B cell (primary cell): ENCODE measurements around the gene MTX3. TPM values are rescaled to one million over a fixed set of nuclear protein-coding genes. Genes with fewer than 3 reads are reported as not detected.

Experiments used
- ATAC-seq: fragments of 200-7000 bp; cut with Tn5 transposase; one replicate; pipeline ENCODE4 v1.10.0; 2021; ENCODE audit warnings: low read depth, mild to moderate bottlenecking, moderate number of reproducible peaks, moderate library complexity
- CTCF ChIA-PET: fragments of 350-600 bp; sonication (Branson Sonifier 250); formaldehyde crosslinking; loops from one replicate; lab custom pipeline; 2021; ENCODE audit warnings: antibody characterized with exemption, inconsistent platforms; lab: Charles Lee
- POLR2A ChIA-PET: fragments of 350-600 bp; sonication (Branson Sonifier 250); formaldehyde crosslinking; loops from one replicate; lab custom pipeline; 2021; ENCODE audit warnings: antibody characterized with exemption; lab: Charles Lee
- DNase-seq: peaks from one replicate; pipeline ENCODE4 v3.0.0; 2013
- H2AFZ ChIP-seq: 2 replicates; pipeline ENCODE4 v1.6.1; 2012; ENCODE audit warnings: mild to moderate bottlenecking, low read depth, low read length; ENCODE audit not compliant: insufficient read depth, poor library complexity, severe bottlenecking
- H3K27ac ChIP-seq, 2 donors: 1 replicate in 1 of 2; 2 replicates in 1 of 2; pipeline ENCODE4 v1.5.1; 2012 to 2013; ENCODE audit warnings: low read length in 2 of 2, mild to moderate bottlenecking in 2 of 2, moderate library complexity in 1 of 2
- H3K27me3 ChIP-seq, 4 experiments: fragments of 200-600 bp in 1 of 4; sonication (generic) in 1 of 4; replicated peaks in 1 of 4; 1 replicate in 2 of 4; 2 replicates in 2 of 4; pipeline versions ENCODE4 v1.6.1 to v1.7.0; 2013 to 2016; ENCODE audit warnings: low read length in 3 of 4, mild to moderate bottlenecking in 2 of 4, mixed read lengths in 1 of 4, moderate library complexity in 1 of 4; ENCODE audit not compliant: insufficient read depth in 4 of 4, control insufficient read depth in 3 of 4; ENCODE audit errors: control extremely low read depth in 1 of 4
- H3K36me3 ChIP-seq, 2 experiments: replicated peaks in 1 of 2; 1 replicate in 1 of 2; 2 replicates in 1 of 2; pipeline versions ENCODE4 v1.6.1 to v1.7.1; 2013; ENCODE audit warnings: low read length in 1 of 2; ENCODE audit not compliant: insufficient read depth in 2 of 2, control insufficient read depth in 1 of 2; ENCODE audit errors: control extremely low read depth in 1 of 2, extremely low read depth in 1 of 2
- H3K4me1 ChIP-seq, 2 donors: fragments of 200-600 bp in 1 of 2; sonication (generic) in 1 of 2; 1 replicate in 1 of 2; 2 replicates in 1 of 2; pipeline versions ENCODE4 v1.5.1 to v1.6.1; 2013 to 2017; ENCODE audit warnings: low read length in 2 of 2; ENCODE audit not compliant: control insufficient read depth in 2 of 2, insufficient read depth in 2 of 2
- H3K4me2 ChIP-seq: replicated peaks from 2 replicates; pipeline ENCODE3; 2012; ENCODE audit warnings: mild to moderate bottlenecking, low read depth, low read length; ENCODE audit not compliant: poor library complexity, severe bottlenecking
- H3K4me3 ChIP-seq, 5 experiments: fragments of 200-600 bp in 1 of 5; sonication (generic) in 1 of 5; 1 replicate in 3 of 5; 2 replicates in 2 of 5; pipeline versions ENCODE4 v1.5.1 to v1.7.0; 2011 to 2016; ENCODE audit warnings: low read length in 4 of 5, mild to moderate bottlenecking in 4 of 5, low read depth in 2 of 5, control low read depth in 1 of 5, moderate library complexity in 1 of 5; ENCODE audit not compliant: insufficient read depth in 1 of 5; ENCODE audit errors: control extremely low read depth in 1 of 5, extremely low read depth in 1 of 5
- H3K79me2 ChIP-seq: fragments of 200-600 bp; sonication (generic); one replicate; pipeline ENCODE4 v1.6.0; 2016; ENCODE audit warnings: low read length; ENCODE audit not compliant: control insufficient read depth, insufficient read depth
- H3K9ac ChIP-seq: fragments of 200-600 bp; sonication (generic); 2 replicates; pipeline ENCODE4 v1.6.1; 2017; ENCODE audit warnings: mild to moderate bottlenecking, low read length, moderate library complexity
- H3K9me3 ChIP-seq, 3 donors: one replicate each; pipeline versions ENCODE4 v1.6.1 to v1.7.1; 2013; ENCODE audit warnings: low read length in 2 of 3; ENCODE audit not compliant: control insufficient read depth in 2 of 3, insufficient read depth in 1 of 3; ENCODE audit errors: control extremely low read depth in 1 of 3
- H4K20me1 ChIP-seq: 2 replicates; pipeline ENCODE4 v1.6.0; 2012; ENCODE audit warnings: mild to moderate bottlenecking, low read length; ENCODE audit not compliant: insufficient read depth, control insufficient read depth, poor library complexity, severe bottlenecking
- H3K27ac Mint-ChIP-seq: one replicate; pipeline ENCODE4 v1.8.0; 2021; ENCODE audit warnings: mixed read lengths
- H3K27me3 Mint-ChIP-seq: one replicate; pipeline ENCODE4 v1.8.0; 2021; ENCODE audit warnings: mixed read lengths
- H3K4me1 Mint-ChIP-seq: one replicate; pipeline ENCODE4 v1.8.0; 2021; ENCODE audit warnings: mixed read lengths
- H3K4me3 Mint-ChIP-seq: one replicate; pipeline ENCODE4 v1.8.0; 2021; ENCODE audit warnings: mixed read lengths
- H3K9me3 Mint-ChIP-seq: one replicate; pipeline ENCODE4 v1.8.0; 2022; ENCODE audit warnings: mixed read lengths; ENCODE audit not compliant: insufficient read depth
- EZH2 ChIP-seq: IDR thresholded peaks from 2 replicates; pipeline ENCODE4 v1.6.1; 2012; ENCODE audit warnings: borderline replicate concordance, low read depth, mild to moderate bottlenecking, moderate library complexity, low read length; ENCODE audit not compliant: insufficient read depth, poor library complexity, severe bottlenecking
- WGBS: methylation state at CpG from one replicate; pipeline ENCODE4 v1.1.5; 2013; ENCODE audit warnings: missing lambda C conversion rate; ENCODE audit not compliant: insufficient coverage; 5-methylcytosine and 5-hydroxymethylcytosine counted together
- intact Hi-C: fragments of 100-400 bp; cut with micrococcal nuclease; formaldehyde crosslinking; loops from one replicate; pipeline ENCODE4 v1.10.0; 2022
- polyA plus RNA-seq: library from polyadenylated mRNA; depleted of rRNA; stranded (reverse); fragments of >200 nt; gene quantifications from 2 replicates; pipeline ENCODE4 v1.2.3, GENCODE V29; 2012
- total RNA-seq, 2 donors: library from RNA; stranded (reverse); fragments of 120-200 nt in 1 of 2; gene quantifications; 1 replicate in 1 of 2; 2 replicates in 1 of 2; pipeline versions ENCODE4 v1.2.3 to v1.2.4, GENCODE V29; 2013 to 2022
- TF ChIP-seq, protein P1 (sequence below): fragments of 200-600 bp; IDR thresholded peaks from one replicate; pipeline ENCODE4 v1.8.0; 2022; ENCODE audit warnings: antibody characterized with exemption, mild to moderate bottlenecking

Gene MTX3
- total and polyA plus RNA-seq, 2 donors (not counting 1 experiment from before 2014, with no cell fraction given): 7.9 to 21.0 TPM

DNA sequence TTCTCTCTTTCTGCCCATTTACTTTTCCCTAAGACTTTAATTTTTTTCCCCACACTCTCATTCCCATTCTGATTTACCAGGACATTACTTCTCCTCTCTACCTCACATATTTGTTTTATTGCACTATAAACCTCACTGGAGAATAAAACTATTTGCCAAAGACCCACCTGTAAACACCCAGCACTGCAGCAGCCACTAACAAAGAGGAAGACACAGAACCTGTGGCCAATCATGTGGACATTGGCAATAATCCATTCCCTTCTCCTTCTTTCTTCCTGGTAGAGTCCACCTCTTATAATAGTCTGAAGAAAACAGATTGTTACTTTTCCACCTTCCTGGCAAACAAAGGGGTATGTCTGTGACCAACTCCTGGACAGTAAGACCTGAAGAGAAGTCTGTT, 35.8 kb upstream of the MTX3 start:
- Histone ChIP-seq H3K36me3 (no peaks in the 10 kb centered on the region), H3K4me1 (no peaks in the 10 kb centered on the region), H3K9me3 (no peaks in the 10 kb centered on the region), H3K9ac (no peak overlapping the region), H3K27me3 (peaks cover 0 to 9% (median 0%) of the 10 kb centered on the region in 4 experiments), H3K4me2 (no peak overlapping the region), H3K4me3 (no peak overlapping the region), H2AFZ (no peak overlapping the region), H4K20me1 (no peaks in the 10 kb centered on the region), H3K27ac (no peak overlapping the region), H3K79me2 (no peaks in the 10 kb centered on the region)
- POLR2A ChIA-PET: no interaction called here
- CTCF ChIA-PET: no interaction called here
- TF ChIP-seq, protein P1, sequence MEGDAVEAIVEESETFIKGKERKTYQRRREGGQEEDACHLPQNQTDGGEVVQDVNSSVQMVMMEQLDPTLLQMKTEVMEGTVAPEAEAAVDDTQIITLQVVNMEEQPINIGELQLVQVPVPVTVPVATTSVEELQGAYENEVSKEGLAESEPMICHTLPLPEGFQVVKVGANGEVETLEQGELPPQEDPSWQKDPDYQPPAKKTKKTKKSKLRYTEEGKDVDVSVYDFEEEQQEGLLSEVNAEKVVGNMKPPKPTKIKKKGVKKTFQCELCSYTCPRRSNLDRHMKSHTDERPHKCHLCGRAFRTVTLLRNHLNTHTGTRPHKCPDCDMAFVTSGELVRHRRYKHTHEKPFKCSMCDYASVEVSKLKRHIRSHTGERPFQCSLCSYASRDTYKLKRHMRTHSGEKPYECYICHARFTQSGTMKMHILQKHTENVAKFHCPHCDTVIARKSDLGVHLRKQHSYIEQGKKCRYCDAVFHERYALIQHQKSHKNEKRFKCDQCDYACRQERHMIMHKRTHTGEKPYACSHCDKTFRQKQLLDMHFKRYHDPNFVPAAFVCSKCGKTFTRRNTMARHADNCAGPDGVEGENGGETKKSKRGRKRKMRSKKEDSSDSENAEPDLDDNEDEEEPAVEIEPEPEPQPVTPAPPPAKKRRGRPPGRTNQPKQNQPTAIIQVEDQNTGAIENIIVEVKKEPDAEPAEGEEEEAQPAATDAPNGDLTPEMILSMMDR: no peak
- TF ChIP-seq EZH2: no peak
- intact Hi-C loops: no loop called here
- no peak overlapping the region for H3K4me3 Mint-ChIP-seq
- H3K27me3 Mint-ChIP-seq: peaks cover 25% of the 10 kb centered on the region
- ATAC-seq (no peak), DNase-seq (no peak)
- no peak overlapping the region for H3K27ac Mint-ChIP-seq
- H3K4me1 Mint-ChIP-seq: no peaks in the 10 kb centered on the region
- no peaks in the 10 kb centered on the region for H3K9me3 Mint-ChIP-seq

GRCh38 chr5:80025069-80025468, 34.0 kb upstream of the MTX3 start:
- H3K27ac Mint-ChIP-seq: no peak overlapping the region
- H3K27me3 Mint-ChIP-seq: peaks cover 20% of the 10 kb centered on the region
- no peaks in the 10 kb centered on the region for H3K36me3 ChIP-seq
- DNase-seq (no peak), ATAC-seq (no peak)
- POLR2A ChIA-PET: no interaction called here
- H4K20me1 ChIP-seq: no peaks in the 10 kb centered on the region
- H3K9me3 ChIP-seq: no peaks in the 10 kb centered on the region
- H3K4me2 ChIP-seq: no peak overlapping the region
- no peak overlapping the region for H2AFZ ChIP-seq
- no peaks in the 10 kb centered on the region for H3K4me1 Mint-ChIP-seq
- H3K79me2 ChIP-seq: no peaks in the 10 kb centered on the region
- peaks cover 0 to 9% (median 0%) of the 10 kb centered on the region in 4 experiments for H3K27me3 ChIP-seq
- no peak overlapping the region for H3K9ac ChIP-seq
- CTCF ChIA-PET: no interaction called here
- H3K4me1 ChIP-seq: no peaks in the 10 kb centered on the region
- WGBS: 100% methylated on average over 1 of the region's 2 CpGs
- no peak overlapping the region for H3K4me3 ChIP-seq
- TF ChIP-seq, protein P1: no peak
- no peak for TF ChIP-seq EZH2
- no peak overlapping the region for H3K4me3 Mint-ChIP-seq
- intact Hi-C loops: no loop called here
- no peak overlapping the region for H3K27ac ChIP-seq
- no peaks in the 10 kb centered on the region for H3K9me3 Mint-ChIP-seq
